GM12878 (cell line): ENCODE measurements around the gene UBAC2.

Experiments
- ATF2 ChIP-seq: IDR thresholded peaks from 2 replicates; pipeline ENCODE4 v1.6.1; 2012; ENCODE audit warnings: low read length, inconsistent platforms
- CTCF ChIP-seq, 3 experiments: IDR thresholded peaks in 2 of 3; conservative IDR thresholded peaks in 1 of 3; 2 replicates each; pipeline ENCODE4 v1.5.1; 2011; ENCODE audit warnings: low read depth in 3 of 3, low read length in 3 of 3, mild to moderate bottlenecking in 3 of 3, control low read depth in 2 of 3, moderate library complexity in 2 of 3, inconsistent platforms in 1 of 3, mixed read lengths in 1 of 3; ENCODE audit not compliant: control insufficient read depth in 2 of 3, insufficient read depth in 1 of 3; ENCODE audit errors: extremely low read depth in 1 of 3
- E2F4 ChIP-seq: IDR thresholded peaks from 2 replicates; pipeline ENCODE4 v1.6.1; 2012; ENCODE audit warnings: low read depth, low read length, improper control_type of control experiment
- EP300 ChIP-seq, 2 experiments: fragments of 150-350 bp in 1 of 2; IDR thresholded peaks; 2 replicates each; pipeline ENCODE4 v1.6.1; 2011 to 2012; ENCODE audit warnings: low read depth in 2 of 2, low read length in 2 of 2, borderline replicate concordance in 1 of 2, improper control_type of control experiment in 1 of 2, inconsistent platforms in 1 of 2; ENCODE audit not compliant: control insufficient read depth in 1 of 2
- JUND ChIP-seq: IDR thresholded peaks from 2 replicates; pipeline ENCODE4 v1.6.1; 2012; ENCODE audit warnings: low read depth, mild to moderate bottlenecking, low read length, improper control_type of control experiment, moderate library complexity
- MTA2 ChIP-seq: fragments of 450-650 bp; IDR thresholded peaks from 2 replicates; pipeline ENCODE4 v1.6.1; 2016; ENCODE audit warnings: low read depth, mild to moderate bottlenecking, moderate library complexity
- MYC ChIP-seq: IDR thresholded peaks from 2 replicates; pipeline ENCODE4 v1.6.1; 2011; ENCODE audit warnings: mild to moderate bottlenecking, low read length, moderate library complexity, inconsistent platforms; ENCODE audit not compliant: insufficient read depth, insufficient replicate concordance, insufficient read length, severe bottlenecking
- NKRF ChIP-seq: fragments of 450-650 bp; conservative IDR thresholded peaks from 2 replicates; pipeline ENCODE4 v1.6.1; 2017; ENCODE audit warnings: mild to moderate bottlenecking, moderate library complexity
- POLR2A ChIP-seq: IDR thresholded peaks from 2 replicates; pipeline ENCODE4 v1.6.1; 2011; ENCODE audit warnings: low read depth, mild to moderate bottlenecking, low read length
- REST ChIP-seq: IDR thresholded peaks from 2 replicates; pipeline ENCODE4 v1.6.1; 2012; ENCODE audit warnings: mild to moderate bottlenecking, low read depth, low read length
- SUZ12 ChIP-seq: fragments of 200-600 bp; sonication (generic); IDR thresholded peaks from one replicate; pipeline ENCODE4 v1.6.1; 2018; ENCODE audit warnings: antibody characterized with exemption, mild to moderate bottlenecking; ENCODE audit not compliant: unreplicated experiment
- TCF12 ChIP-seq: IDR thresholded peaks from 2 replicates; pipeline ENCODE4 v1.6.1; 2011; ENCODE audit warnings: low read depth, mild to moderate bottlenecking, low read length
- ZBED1 ChIP-seq: IDR thresholded peaks from 2 replicates; pipeline ENCODE4 v1.6.1; 2016; ENCODE audit warnings: borderline replicate concordance
- ZNF274 ChIP-seq: IDR thresholded peaks from one replicate; pipeline ENCODE4 v1.8.0; 2011; ENCODE audit not compliant: insufficient read length, insufficient read depth

GRCh38 chr13:99272481-99272880 is 71.8 kb downstream of the UBAC2 start:
- TF ChIP-seq CTCF (IDR thresholded peaks at IDR 0.05 in 2 of 3, conservative IDR thresholded peaks at IDR 0.05 in 1 of 3; ENCODE audit: control insufficient read depth in 2 of 3, extremely low read depth in 1 of 3, insufficient read depth in 1 of 3, low read depth in 3 of 3, low read length in 3 of 3) (no peak), TCF12 (no peak), JUND (no peak), POLR2A (no peak), ATF2 (no peak), ZBED1 (no peak), SUZ12 (no peak), EP300 (IDR thresholded peaks at IDR 0.05; ENCODE audit: borderline replicate concordance in 1 of 2, control insufficient read depth in 1 of 2, low read depth in 2 of 2, low read length in 2 of 2) (no peak), MYC (no peak), E2F4 (no peak), NKRF (no peak), ZNF274 (no peak), REST (no peak), MTA2 (no peak)
